ENCODE data around the gene MRPL32. TPM values are rescaled to one million over a fixed set of nuclear protein-coding genes. Genes with fewer than 3 reads are reported as not detected.

Gene MRPL32
- total RNA-seq, 1 experiment from 2014 or later: 87.8 TPM

DNA sequence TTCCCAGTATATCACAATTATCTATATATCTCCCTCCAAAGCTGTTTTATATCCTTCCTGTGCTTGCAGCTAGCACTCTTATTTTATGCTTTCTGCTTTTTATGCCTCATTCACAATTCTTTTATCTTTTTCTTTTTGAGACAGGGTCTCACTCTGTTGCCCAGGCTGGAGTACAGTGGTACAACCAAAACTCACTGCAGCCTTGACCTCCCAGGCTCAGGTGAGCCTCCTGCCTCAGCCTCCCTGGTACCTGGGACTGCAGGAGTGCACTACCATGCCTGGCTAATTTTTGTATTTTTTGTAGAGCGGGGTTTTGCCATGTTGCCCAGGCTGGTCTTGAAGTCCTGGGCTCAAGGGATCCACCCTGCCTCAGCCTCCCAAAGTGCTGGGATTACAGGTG is 26.0 kb upstream of the MRPL32 start:
- H3K4me1 Mint-ChIP-seq (ENCODE audit: low read depth, unreplicated experiment): peaks cover 33% of the 10 kb centered on the region
- intact Hi-C loops (cut with micrococcal nuclease; ENCODE audit: unreplicated experiment): no loop called here
- DNase-seq: no peak
- no peak overlapping the region for H3K27ac Mint-ChIP-seq (ENCODE audit: unreplicated experiment)
- TF ChIP-seq, protein P1, sequence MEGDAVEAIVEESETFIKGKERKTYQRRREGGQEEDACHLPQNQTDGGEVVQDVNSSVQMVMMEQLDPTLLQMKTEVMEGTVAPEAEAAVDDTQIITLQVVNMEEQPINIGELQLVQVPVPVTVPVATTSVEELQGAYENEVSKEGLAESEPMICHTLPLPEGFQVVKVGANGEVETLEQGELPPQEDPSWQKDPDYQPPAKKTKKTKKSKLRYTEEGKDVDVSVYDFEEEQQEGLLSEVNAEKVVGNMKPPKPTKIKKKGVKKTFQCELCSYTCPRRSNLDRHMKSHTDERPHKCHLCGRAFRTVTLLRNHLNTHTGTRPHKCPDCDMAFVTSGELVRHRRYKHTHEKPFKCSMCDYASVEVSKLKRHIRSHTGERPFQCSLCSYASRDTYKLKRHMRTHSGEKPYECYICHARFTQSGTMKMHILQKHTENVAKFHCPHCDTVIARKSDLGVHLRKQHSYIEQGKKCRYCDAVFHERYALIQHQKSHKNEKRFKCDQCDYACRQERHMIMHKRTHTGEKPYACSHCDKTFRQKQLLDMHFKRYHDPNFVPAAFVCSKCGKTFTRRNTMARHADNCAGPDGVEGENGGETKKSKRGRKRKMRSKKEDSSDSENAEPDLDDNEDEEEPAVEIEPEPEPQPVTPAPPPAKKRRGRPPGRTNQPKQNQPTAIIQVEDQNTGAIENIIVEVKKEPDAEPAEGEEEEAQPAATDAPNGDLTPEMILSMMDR (IDR thresholded peaks at IDR 0.05; ENCODE audit: unreplicated experiment): no peak
- H3K27me3 Mint-ChIP-seq (ENCODE audit: unreplicated experiment): no peaks in the 10 kb centered on the region
- CTCF ChIA-PET: interaction anchor here (1.1 kb wide), 1 partner anchor 13 kb away, joined by 4 read pairs; no protein-coding TSS in a partner anchor
- H3K36me3 Mint-ChIP-seq (ENCODE audit: insufficient read depth, unreplicated experiment): peaks cover 12% of the 10 kb centered on the region
- no peak overlapping the region for H3K4me3 Mint-ChIP-seq (ENCODE audit: low read depth, unreplicated experiment)
- BruUV-seq (replicated peaks): no TSS peak
- no peaks in the 10 kb centered on the region for H3K9me3 Mint-ChIP-seq (ENCODE audit: low read depth, unreplicated experiment)

DNA sequence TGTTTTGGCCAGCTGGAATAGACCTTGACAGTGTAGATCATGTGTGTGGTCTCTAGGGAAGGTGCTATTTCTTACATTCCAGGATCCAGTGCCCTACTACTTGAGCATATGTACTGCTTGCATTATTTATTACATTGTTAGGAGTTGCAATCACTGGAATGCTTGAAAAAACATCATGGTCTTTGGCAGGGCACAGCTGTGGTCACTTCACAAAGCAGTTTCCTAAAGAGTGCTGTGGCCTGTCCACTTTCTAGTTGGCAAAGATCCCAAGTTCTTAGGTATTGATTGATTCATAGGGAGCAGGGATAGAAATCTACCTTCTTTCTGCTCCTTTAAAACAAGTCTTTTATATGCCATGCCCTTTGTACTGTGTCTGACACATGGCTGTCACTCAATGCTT is 24.9 kb upstream of the MRPL32 start:
- no TSS peak for BruUV-seq (replicated peaks)
- TF ChIP-seq, protein P1 (IDR thresholded peaks at IDR 0.05; ENCODE audit: unreplicated experiment): no peak
- CTCF ChIA-PET: interaction anchor here (0.5 to 1.1 kb wide), 3 partner anchors 12 to 900 kb away, joined by 3 to 6 read pairs (median 4); partner anchors contain the start of genes MRPL32 and PSMA2
- Mint-ChIP-seq H3K4me1 (ENCODE audit: low read depth, unreplicated experiment) (peaks cover 37% of the 10 kb centered on the region), H3K4me3 (ENCODE audit: low read depth, unreplicated experiment) (no peak overlapping the region), H3K27ac (ENCODE audit: unreplicated experiment) (no peak overlapping the region), H3K36me3 (ENCODE audit: insufficient read depth, unreplicated experiment) (peaks cover 24% of the 10 kb centered on the region), H3K27me3 (ENCODE audit: unreplicated experiment) (no peaks in the 10 kb centered on the region), H3K9me3 (ENCODE audit: low read depth, unreplicated experiment) (no peaks in the 10 kb centered on the region)
- intact Hi-C loops (cut with micrococcal nuclease; ENCODE audit: unreplicated experiment): no loop called here
- no peak for DNase-seq

DNA sequence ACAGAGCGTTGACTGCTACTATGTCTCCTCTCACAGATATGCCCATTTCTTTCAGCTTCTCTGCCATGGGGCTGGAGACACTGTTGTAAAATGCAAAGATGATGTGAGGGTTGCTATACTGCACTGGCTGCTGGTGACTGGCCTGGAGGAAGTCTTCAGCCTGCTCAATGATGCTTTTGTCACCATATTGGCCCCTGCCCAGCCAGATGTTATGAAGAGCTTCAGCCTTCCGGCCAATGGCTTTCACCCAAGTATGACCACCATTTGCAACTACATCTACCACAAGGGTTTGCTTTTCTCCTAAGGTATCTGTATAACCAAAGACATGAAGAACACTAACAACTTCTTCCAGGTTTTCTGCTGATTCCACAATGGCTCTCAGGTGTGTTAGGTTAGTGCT is 21.9 kb upstream of the MRPL32 start:
- TSS peak; percentile 29 for BruUV-seq (replicated peaks)
- peaks cover 55% of the 10 kb centered on the region for H3K4me1 Mint-ChIP-seq (ENCODE audit: low read depth, unreplicated experiment)
- H3K36me3 Mint-ChIP-seq (ENCODE audit: insufficient read depth, unreplicated experiment): peaks cover 46% of the 10 kb centered on the region
- intact Hi-C loops (cut with micrococcal nuclease; ENCODE audit: unreplicated experiment): no loop called here
- no peak for DNase-seq
- CTCF ChIA-PET: interaction anchor here (0.6 to 1.0 kb wide), 2 partner anchors 23 to 875 kb away, joined by 3 to 8 read pairs; no protein-coding TSS in a partner anchor
- TF ChIP-seq, protein P1 (IDR thresholded peaks at IDR 0.05; ENCODE audit: unreplicated experiment): no peak
- H3K9me3 Mint-ChIP-seq (ENCODE audit: low read depth, unreplicated experiment): no peaks in the 10 kb centered on the region
- H3K27ac Mint-ChIP-seq (ENCODE audit: unreplicated experiment): peak overlapping the region; percentile 34
- peak overlapping the region; percentile 85 for H3K4me3 Mint-ChIP-seq (ENCODE audit: low read depth, unreplicated experiment)
- H3K27me3 Mint-ChIP-seq (ENCODE audit: unreplicated experiment): no peaks in the 10 kb centered on the region

DNA sequence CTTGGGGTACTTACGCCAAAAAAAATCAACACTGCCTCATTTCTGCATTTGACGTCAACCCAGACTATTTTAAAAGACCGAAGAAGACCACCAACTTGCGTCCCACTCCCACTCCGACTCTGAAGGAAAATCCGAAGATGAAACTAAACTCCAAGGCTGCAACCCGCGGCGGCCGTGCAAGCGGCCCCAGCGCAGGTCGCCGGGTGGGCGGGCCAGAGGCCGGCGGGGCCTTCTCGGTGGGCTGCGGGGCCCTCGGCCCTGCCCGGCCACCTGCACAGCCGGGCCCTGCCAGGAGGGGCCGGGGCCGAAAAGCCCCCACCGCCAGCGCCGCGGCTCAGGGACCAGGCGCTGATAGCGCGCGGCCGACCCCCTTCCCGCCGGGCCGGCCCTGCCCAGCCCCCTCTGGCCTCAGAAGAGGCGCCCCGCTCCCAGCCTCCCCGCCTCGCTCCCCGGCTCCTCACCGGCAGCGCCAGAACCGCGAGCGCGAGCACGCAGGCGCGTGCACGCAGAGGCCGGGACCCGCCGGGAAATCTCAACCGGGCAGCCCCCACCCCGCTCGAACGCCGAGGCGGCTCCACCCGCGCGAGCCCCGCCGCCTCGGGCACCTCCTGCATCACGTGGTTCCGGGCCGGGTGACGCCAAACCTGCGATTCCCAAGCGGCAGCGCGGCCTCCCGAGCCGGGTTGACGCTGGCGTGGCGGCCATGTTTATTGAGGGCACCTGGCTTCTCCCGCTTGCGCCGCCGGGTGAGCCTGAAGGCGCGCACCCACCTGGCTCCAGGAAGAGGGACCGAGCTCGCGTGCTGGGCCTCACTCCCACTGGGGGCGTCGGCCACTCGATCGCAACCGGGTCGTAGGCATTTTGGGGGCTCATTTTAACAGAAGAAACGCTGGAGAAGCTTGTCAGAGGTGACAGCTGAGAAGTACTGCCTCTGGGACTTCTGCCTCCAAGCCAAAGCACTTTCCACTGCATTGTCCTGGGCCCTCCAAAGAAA is 20.4 kb upstream of the MRPL32 start, which contains the start of gene C7orf25:
Gene C7orf25 (minus strand): TSS at position 617 of the 994 bp plus-strand sequence. CDS start 1,170 bp downstream, outside the sequence.
- H3K27me3 Mint-ChIP-seq (ENCODE audit: unreplicated experiment): no peaks in the 10 kb centered on the region
- H3K36me3 Mint-ChIP-seq (ENCODE audit: insufficient read depth, unreplicated experiment): peaks cover 61% of the 10 kb centered on the region
- no TSS peak for BruUV-seq (replicated peaks)
- no peaks in the 10 kb centered on the region for H3K9me3 Mint-ChIP-seq (ENCODE audit: low read depth, unreplicated experiment)
- TF ChIP-seq, protein P1 (IDR thresholded peaks at IDR 0.05; ENCODE audit: unreplicated experiment): no peak
- DNase-seq: peak; percentile 99
- peak within 1 kb of the TSS; percentile 68 for H3K27ac Mint-ChIP-seq (ENCODE audit: unreplicated experiment)
- H3K4me1 Mint-ChIP-seq (ENCODE audit: low read depth, unreplicated experiment): peaks cover 55% of the 10 kb centered on the region
- intact Hi-C loops (cut with micrococcal nuclease; ENCODE audit: unreplicated experiment): no loop called here
- CTCF ChIA-PET: interaction anchor here (0.5 to 1.4 kb wide), 6 partner anchors 21 to 1719 kb away, joined by 3 to 8 read pairs (median 4); partner anchors contain the start of genes MRPL32 and PSMA2
- peak within 1 kb of the TSS; percentile 85 for H3K4me3 Mint-ChIP-seq (ENCODE audit: low read depth, unreplicated experiment)
